Muscle layer of colon (tissue), 2 donors: ENCODE results near the gene CORO1C.
"Not testable (repeated sequence)": the region's sequence is repeated elsewhere in the genome, so short reads cannot be mapped to it uniquely, and the experiment has no call there.

Source experiments
- H3K27ac ChIP-seq: one replicate; pipeline ENCODE4 v1.7.0; 2013; ENCODE audit warnings: low read depth, mild to moderate bottlenecking, low read length, moderate library complexity
- H3K27me3 ChIP-seq, 2 donors: one replicate each; pipeline ENCODE4 v1.7.0; 2013; ENCODE audit warnings: low read length in 2 of 2, mild to moderate bottlenecking in 2 of 2; ENCODE audit not compliant: insufficient read depth in 2 of 2, control insufficient read depth in 1 of 2
- H3K36me3 ChIP-seq: one replicate; pipeline ENCODE4 v1.7.0; 2013; ENCODE audit warnings: mild to moderate bottlenecking, low read length; ENCODE audit not compliant: insufficient read depth
- H3K4me1 ChIP-seq: one replicate; pipeline ENCODE4 v1.7.0; 2013; ENCODE audit warnings: mild to moderate bottlenecking, low read length; ENCODE audit not compliant: insufficient read depth
- H3K4me3 ChIP-seq, 2 donors: one replicate each; pipeline ENCODE4 v1.7.0; 2013; ENCODE audit warnings: low read length in 2 of 2, low read depth in 1 of 2, mild to moderate bottlenecking in 1 of 2, moderate library complexity in 1 of 2
- H3K9ac ChIP-seq: one replicate; pipeline ENCODE4 v1.7.0; 2013; ENCODE audit warnings: low read length
- H3K9me3 ChIP-seq: one replicate; pipeline ENCODE4 v1.7.0; 2013; ENCODE audit warnings: mild to moderate bottlenecking, low read length
- donor health status: abdominal sarcoma.
- donor health status: Adenocarcinoma of cecum.

The CORO1C gene

DNA sequence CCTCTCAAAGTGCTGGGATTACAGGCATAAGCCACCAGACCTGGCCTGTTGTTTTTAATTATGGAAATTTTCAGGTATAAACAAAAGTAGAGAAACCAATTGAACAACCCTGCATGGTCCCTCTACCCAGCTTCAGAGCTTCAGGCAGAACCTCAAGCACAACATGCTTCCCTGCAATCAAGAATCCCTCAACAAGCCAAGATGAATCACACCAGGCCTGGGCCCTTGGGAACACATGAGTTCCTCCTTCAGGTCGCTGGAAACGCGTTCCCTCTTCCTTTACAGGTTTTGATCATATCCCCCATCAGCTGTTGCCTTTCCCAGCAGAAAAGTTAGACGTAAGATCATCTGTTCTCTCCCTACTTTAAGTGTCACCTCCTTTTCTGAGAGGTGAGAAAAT lies 20.5 kb upstream of the CORO1C start:
- H3K27me3 ChIP-seq, result no peaks in the 10 kb centered on the region
- no peaks in the 10 kb centered on the region for H3K9me3 ChIP-seq
- peak overlapping the region; percentile 27 for H3K27ac ChIP-seq
- peaks cover 26% of the 10 kb centered on the region for H3K4me1 ChIP-seq
- H3K4me3 ChIP-seq, result no peak overlapping the region
- no peaks in the 10 kb centered on the region for H3K36me3 ChIP-seq
- H3K9ac ChIP-seq, result no peak overlapping the region

DNA sequence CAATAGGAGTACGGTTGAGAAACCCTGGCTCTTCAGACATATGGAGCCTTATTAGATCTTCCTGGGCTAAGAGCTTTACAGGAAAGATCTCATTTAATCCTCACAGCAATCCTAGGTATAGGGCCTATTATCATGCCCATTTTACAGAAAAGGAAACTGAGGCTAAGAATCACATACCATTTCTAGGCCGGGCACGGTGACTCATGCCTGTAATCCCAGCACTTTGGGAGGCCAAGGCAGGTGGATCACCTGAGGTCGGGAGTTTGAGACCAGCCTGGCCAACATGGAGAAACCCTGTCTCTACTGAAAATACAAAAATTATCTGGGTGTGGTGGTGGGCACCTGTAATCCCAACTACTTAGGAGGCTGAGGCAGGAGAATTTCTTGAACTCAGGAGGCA lies 19.7 kb upstream of the CORO1C start:
- peaks cover 26% of the 10 kb centered on the region for H3K4me1 ChIP-seq

DNA sequence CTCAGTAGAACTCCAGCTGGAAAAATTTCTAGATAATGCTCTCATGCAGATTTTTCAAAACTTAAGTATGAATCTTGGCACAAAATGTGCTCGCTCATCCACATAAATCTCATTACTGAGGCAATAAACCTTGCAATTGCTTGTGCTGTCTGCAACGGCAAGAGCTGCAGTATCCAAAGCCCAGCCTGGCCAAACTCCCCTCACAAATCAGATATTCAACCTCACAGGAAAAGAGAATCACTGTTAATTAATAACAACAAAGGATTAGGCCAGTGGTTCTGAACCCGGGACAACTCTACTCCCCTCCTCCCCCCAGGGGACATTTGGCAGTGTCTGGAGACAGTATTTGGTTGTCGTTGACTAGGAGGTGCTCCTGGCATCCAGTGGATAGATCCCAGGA lies 19.2 kb upstream of the CORO1C start:
- Histone ChIP-seq H3K36me3 (no peaks in the 10 kb centered on the region), H3K9ac (no peak overlapping the region), H3K27ac (peak overlapping the region; percentile 68), H3K4me3 (no peak overlapping the region), H3K27me3 (no peaks in the 10 kb centered on the region), H3K9me3 (no peaks in the 10 kb centered on the region), H3K4me1 (peaks cover 26% of the 10 kb centered on the region)

More for the DNA sequence above, 19.7 kb upstream of the CORO1C start:
- H3K9me3 ChIP-seq, H3K9ac ChIP-seq, H3K27me3 ChIP-seq, H3K4me3 ChIP-seq, H3K36me3 ChIP-seq: not testable (repeated sequence)
- peak overlapping the region; percentile 68 for H3K27ac ChIP-seq

DNA sequence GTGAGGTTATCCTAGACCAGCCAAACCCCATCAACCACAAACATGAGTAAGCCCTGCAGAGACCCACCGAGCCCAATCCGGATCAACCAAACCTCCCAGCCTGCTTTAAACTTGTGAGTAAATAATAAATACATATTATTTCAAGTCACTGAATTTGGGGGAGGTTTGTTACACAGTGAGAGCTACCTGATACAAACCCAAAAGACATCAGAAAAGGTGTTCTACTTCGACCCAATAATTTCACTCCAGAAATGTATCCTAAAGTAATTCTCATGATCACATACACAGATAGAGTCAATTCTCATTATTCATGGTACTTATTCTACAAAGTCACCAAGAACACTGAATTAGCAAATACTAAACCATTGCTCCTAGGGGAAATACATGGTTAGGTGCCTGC lies 16.2 kb upstream of the CORO1C start:
- H3K4me1 ChIP-seq, result peaks cover 26% of the 10 kb centered on the region
- H3K27ac ChIP-seq, result no peak overlapping the region
- no peaks in the 10 kb centered on the region for H3K36me3 ChIP-seq
- H3K4me3 ChIP-seq, result no peak overlapping the region
- no peaks in the 10 kb centered on the region for H3K27me3 ChIP-seq
- H3K9ac ChIP-seq, result no peak overlapping the region
- H3K9me3 ChIP-seq, result no peaks in the 10 kb centered on the region

DNA sequence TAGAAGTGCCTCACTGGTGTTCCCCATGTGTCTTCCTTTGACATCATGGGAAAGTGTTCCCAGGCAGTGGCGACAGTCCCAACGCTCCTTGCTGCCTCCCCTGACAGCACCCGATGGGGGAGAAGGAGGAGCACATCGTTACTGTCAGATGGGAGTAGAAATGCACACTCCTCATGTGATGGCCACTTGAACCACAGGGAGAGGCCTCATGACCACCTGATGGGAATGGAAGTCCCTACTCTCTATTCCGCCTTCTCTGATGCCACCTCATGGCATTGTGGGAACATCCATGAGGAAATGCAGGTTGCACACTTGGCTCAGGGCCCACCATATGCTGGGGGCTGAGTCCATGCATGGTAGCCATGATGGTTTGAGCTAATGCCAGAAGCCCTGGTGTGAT lies 14.3 kb upstream of the CORO1C start:
- H3K4me3 ChIP-seq, result no peak overlapping the region

DNA sequence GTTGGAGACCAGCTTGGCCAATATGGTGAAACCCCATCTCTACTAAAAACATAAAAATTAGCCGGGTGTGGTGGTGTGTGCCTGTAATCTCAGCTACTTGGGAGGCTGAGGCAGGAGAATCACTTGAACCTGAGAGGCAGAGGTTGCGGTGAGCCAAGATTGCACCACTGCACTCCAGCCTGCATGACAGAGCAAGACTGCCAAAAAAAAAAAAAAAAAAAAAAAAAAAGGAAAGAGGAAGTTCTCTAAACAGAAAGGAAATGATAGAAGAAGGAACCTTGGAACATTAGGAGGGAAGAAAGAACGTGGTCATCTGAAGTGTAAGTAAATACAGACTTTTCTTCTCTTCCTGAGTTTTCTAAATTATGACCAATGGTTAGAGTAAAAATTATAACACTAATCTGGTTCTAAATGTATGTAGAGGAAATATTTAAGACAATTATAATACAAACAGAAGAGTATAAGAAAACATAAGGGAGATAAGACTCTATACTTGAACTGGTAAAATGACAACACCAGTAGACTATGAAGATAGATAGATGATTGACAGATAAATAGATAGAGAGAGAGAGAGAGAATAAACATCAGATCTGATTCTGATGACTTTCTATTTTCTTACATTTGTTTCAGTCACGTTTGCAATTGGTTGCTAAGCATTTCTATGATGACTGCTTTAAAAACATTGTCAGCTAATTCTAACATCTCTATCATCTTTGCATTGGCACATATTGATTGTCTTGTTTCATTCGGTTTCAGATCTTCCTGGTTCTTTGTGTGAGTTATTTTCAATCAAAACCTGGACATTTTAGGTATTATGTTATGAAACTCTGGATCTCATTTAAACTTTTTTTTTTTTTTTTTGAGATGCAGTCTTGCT lies 12.9 kb upstream of the CORO1C start:
- H3K9ac ChIP-seq, result no peak overlapping the region
- no peak overlapping the region for H3K27ac ChIP-seq
- H3K9me3 ChIP-seq, result no peaks in the 10 kb centered on the region
- H3K4me1 ChIP-seq, result no peaks in the 10 kb centered on the region
- H3K36me3 ChIP-seq, result no peaks in the 10 kb centered on the region
- no peak overlapping the region for H3K4me3 ChIP-seq
- H3K27me3 ChIP-seq, result no peaks in the 10 kb centered on the region

More for the DNA sequence above, 14.3 kb upstream of the CORO1C start:
- H3K9me3 ChIP-seq, result no peaks in the 10 kb centered on the region
- H3K36me3 ChIP-seq, result no peaks in the 10 kb centered on the region
- peaks cover 7% of the 10 kb centered on the region for H3K4me1 ChIP-seq
- no peak overlapping the region for H3K9ac ChIP-seq
- no peak overlapping the region for H3K27ac ChIP-seq
- H3K27me3 ChIP-seq, result no peaks in the 10 kb centered on the region

DNA sequence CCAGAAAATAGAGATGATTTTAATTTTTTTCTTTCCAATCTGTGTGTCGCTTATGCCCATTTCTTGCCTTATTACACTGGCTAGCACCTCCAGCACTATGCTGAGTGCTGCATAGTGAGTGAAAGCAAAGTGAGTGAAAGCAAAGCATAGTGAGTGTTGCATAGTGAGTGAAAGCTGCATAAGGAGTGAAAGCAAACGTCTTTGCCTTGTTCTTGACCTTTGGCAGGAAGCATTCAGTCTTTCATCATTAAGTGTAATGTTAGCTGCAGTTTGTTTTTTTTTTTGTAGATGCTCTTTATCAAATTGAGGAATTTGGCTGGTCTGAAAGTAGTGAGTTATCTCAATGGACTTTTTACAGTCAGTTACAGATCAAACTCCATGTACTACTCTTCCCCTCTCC lies 6.9 kb upstream of the CORO1C start:
- H3K4me1 ChIP-seq, result no peaks in the 10 kb centered on the region
- no peaks in the 10 kb centered on the region for H3K36me3 ChIP-seq
- no peak overlapping the region for H3K27ac ChIP-seq
- H3K4me3 ChIP-seq, result no peak overlapping the region
- no peaks in the 10 kb centered on the region for H3K27me3 ChIP-seq
- H3K9ac ChIP-seq, result no peak overlapping the region
- no peaks in the 10 kb centered on the region for H3K9me3 ChIP-seq

DNA sequence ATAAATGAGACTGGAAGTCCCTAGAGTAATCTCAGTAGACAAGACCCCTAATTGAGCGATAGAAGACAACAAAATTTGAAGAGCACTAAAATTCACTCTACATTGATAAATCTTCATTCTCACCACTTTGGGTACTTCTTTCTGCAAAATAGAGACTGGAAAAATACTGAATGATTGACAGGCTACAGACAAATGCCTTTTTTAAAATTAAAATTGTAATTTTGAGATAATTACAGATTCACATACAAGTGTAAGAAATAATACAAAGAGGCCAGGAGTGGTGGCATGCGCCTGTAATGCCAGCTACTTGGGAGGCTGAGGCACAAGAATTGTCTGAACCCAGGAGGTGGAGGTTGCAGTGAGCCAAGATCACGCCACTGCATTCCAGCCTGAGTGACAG lies 4.5 kb upstream of the CORO1C start:
- no peak overlapping the region for H3K4me3 ChIP-seq
- no peaks in the 10 kb centered on the region for H3K36me3 ChIP-seq
- H3K27me3 ChIP-seq, result no peaks in the 10 kb centered on the region
- no peak overlapping the region for H3K9ac ChIP-seq
- no peak overlapping the region for H3K27ac ChIP-seq
- H3K4me1 ChIP-seq, result peaks cover 5% of the 10 kb centered on the region
- no peaks in the 10 kb centered on the region for H3K9me3 ChIP-seq

DNA sequence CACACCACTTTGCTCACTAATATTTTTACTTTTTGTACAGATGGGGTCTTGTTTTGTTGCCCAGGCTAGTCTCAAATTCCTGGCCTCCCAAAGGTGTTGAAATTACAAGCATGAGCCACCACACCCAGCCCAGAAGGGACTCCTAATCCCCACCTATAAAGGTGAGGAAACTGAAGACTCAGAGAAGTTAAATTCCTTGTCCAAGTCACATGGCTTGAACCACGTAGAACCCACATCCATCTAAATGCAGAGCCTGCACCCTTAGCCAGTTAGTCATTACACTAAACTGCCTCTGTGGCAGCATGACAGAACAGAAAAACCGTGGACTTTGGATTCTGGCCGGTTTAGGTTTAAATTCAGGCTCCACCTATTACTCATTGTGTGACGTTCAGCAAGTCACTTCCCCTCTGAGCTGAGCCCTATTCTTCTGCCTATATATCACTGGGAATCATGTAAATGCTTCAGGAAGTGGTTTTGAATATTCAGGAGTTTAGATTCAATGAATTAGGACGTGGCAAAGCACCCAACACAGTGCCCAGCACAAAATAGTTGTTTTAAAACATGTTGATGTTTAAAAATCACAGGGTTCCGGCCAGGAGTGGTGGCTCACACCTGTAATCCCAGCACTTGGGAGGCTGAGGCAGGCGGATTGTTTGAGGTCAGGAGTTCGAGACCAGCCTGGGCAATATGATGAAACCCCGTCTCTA lies 3.0 kb upstream of the CORO1C start:
- Histone ChIP-seq H3K27ac (no peak overlapping the region), H3K9ac (no peak overlapping the region), H3K4me3 (no peak overlapping the region), H3K36me3 (no peaks in the 10 kb centered on the region), H3K4me1 (peaks cover 5% of the 10 kb centered on the region), H3K27me3 (no peaks in the 10 kb centered on the region), H3K9me3 (no peaks in the 10 kb centered on the region)

DNA sequence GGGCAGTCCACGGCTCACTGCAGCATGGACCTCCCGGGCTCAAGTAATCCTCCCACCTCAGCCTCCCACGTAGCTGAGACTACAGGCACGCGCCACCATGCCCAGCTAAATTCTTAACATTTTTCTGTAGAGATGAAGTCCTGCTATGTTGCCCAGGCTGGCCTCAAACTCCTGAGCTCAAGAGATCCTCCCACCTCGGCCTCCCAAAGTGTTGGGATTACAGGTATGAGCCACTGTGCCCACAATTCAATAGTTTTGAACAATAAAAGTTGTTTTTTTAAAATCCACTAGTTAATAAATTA lies 1.9 kb upstream of the CORO1C start:
- H3K4me1 ChIP-seq, result peaks cover 12% of the 10 kb centered on the region
- H3K9ac ChIP-seq, H3K4me3 ChIP-seq, H3K36me3 ChIP-seq, H3K27me3 ChIP-seq, H3K9me3 ChIP-seq: not testable (repeated sequence)
- H3K27ac ChIP-seq, result peak overlapping the region; percentile 78

DNA sequence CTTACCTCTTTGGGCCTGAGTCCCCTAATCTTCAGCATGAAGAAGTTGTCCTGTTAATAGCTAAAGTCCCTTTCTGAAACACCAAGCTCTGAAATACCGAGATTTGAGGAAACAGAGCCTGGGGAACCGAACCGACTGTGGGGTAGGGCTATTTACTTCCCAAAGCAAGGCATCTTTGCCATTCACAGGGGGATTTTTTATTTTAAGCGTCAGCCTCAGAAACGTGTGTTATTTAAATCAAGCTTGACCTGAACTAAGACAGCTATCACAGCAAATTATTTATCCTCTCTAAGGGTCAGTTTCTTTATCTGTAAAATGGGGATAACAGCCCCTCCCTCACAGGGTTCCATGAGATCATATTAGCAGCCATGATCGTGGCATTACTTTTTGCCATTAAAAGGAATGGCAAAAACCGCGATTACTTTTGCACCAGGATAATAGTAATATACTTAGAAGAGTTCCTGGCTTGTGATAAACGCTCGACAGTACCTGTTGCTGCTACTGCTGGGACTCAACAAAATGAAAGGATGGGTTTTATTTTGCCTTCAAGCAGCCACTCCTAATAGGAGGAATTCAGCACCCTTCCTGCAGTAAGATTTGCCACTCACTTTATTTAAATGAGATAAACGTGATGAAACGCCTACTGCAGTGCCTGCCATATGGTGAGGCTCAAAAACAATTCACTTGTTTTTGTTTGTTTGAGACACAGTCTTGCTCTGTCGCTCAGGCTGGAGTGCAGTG lies 1.3 kb upstream of the CORO1C start:
- Histone ChIP-seq H3K36me3 (no peaks in the 10 kb centered on the region), H3K9me3 (no peaks in the 10 kb centered on the region), H3K27ac (peak overlapping the region; percentile 78), H3K9ac (peak overlapping the region; percentile 49), H3K4me3 (peak overlapping the region in 1 of 2 donors; percentile 85), H3K27me3 (no peaks in the 10 kb centered on the region), H3K4me1 (peaks cover 18% of the 10 kb centered on the region)
